ENCODE data around the gene TRIM72.

Gene TRIM72

GRCh38 chr16:31185339-31185738 is 28.6 kb upstream of the TRIM72 start:
- POLR2A ChIA-PET = interaction anchor here (0.5 to 0.7 kb wide), 3 partner anchors 9 to 688 kb away, joined by 3 to 6 read pairs (median 3); partner anchors contain the start of gene ZNF267
- TF ChIP-seq, protein P1, sequence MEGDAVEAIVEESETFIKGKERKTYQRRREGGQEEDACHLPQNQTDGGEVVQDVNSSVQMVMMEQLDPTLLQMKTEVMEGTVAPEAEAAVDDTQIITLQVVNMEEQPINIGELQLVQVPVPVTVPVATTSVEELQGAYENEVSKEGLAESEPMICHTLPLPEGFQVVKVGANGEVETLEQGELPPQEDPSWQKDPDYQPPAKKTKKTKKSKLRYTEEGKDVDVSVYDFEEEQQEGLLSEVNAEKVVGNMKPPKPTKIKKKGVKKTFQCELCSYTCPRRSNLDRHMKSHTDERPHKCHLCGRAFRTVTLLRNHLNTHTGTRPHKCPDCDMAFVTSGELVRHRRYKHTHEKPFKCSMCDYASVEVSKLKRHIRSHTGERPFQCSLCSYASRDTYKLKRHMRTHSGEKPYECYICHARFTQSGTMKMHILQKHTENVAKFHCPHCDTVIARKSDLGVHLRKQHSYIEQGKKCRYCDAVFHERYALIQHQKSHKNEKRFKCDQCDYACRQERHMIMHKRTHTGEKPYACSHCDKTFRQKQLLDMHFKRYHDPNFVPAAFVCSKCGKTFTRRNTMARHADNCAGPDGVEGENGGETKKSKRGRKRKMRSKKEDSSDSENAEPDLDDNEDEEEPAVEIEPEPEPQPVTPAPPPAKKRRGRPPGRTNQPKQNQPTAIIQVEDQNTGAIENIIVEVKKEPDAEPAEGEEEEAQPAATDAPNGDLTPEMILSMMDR (IDR thresholded peaks at IDR 0.05; ENCODE audit: control extremely low read depth, extremely low read depth, low read depth, missing control alignments) = no peak
- CTCF ChIA-PET = no interaction called here
- no peak for DNase-seq (ENCODE audit: extremely low spot score)

DNA sequence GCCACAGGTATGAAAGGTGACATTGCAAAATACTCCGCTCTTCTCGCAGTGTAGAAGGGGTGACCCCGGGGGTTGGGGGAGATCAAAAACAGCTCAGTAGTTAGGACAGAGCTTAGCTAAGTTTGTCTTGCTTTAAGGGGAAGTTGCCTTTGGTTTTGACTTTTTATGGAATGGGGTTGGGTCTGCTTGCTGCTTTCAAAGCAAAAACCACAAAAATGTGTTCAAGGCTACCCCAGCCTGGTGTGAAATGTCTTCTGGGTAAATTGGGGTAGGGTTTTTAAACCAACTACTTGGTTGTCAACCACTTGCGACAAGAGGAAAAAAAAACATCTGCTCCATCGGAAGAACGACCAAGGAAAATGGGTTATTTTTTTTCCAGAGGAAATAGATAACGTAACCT is 27.7 kb upstream of the TRIM72 start:
- CTCF ChIA-PET = no interaction called here
- POLR2A ChIA-PET = interaction anchor here (0.7 to 1.1 kb wide), 2 partner anchors 8 to 15 kb away, joined by 3 read pairs; no protein-coding TSS in a partner anchor
- no peak for DNase-seq (ENCODE audit: extremely low spot score)
- TF ChIP-seq, protein P1 (IDR thresholded peaks at IDR 0.05; ENCODE audit: control extremely low read depth, extremely low read depth, low read depth, missing control alignments) = no peak

DNA sequence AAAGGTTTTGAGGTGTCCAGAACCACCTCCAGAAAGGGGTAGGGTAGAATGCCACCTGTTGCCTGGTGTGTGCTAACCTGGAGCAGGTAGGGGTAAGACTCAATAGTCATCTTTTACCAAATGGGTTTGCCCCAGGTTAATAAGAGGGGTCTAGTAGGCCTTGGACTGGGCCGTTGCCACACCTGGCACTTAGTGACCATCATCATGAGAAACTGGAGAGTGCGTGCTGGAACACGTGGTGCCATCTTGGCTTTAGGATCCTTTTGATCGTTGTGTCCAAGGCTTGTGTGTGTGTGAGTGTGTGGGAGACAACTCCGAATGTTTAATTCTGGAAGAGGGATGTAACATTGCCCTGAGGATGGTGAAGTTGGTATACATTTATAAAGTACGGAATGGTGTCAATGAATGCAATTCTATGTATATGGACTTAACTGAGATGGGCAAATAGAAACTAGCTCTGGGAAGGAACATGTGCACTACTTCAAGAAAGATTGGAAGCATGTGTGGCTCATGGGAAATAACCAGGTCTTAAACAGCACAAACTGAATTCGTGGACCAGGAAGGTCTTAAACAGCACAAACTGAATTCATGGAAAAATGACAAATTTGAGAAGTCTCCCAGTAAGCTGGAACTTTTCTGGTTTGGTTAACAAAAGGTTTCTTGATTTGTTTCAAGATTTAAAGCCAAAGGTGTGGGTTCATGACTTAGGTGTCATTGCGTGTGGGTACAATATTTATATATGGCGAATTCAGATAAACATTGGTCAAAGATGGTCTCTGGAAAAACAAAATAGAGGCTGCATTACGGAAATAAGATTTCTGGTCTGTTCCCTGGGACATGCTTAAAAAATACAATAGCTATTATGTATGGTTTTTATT is 26.8 kb upstream of the TRIM72 start:
- TF ChIP-seq, protein P1 (IDR thresholded peaks at IDR 0.05; ENCODE audit: control extremely low read depth, extremely low read depth, low read depth, missing control alignments) = no peak
- no peak for DNase-seq (ENCODE audit: extremely low spot score)
- CTCF ChIA-PET = no interaction called here
- POLR2A ChIA-PET = interaction anchor here (1.0 kb wide), 1 partner anchor 16 kb away, joined by 4 read pairs; the partner anchor contains the start of gene PYCARD

- ChIA-PET POLR2A (interaction anchor here (1.0 kb wide), 1 partner anchor 15 kb away, joined by 4 read pairs; the partner anchor contains the start of gene PYCARD), CTCF (no interaction called here)
- no peak for DNase-seq (ENCODE audit: extremely low spot score)
- TF ChIP-seq, protein P1 (IDR thresholded peaks at IDR 0.05; ENCODE audit: control extremely low read depth, extremely low read depth, low read depth, missing control alignments) = no peak
These were observed 26.1 kb upstream of the TRIM72 start for GRCh38 chr16:31187808-31188189.

- ChIA-PET POLR2A (interaction anchor here (1.9 to 2.5 kb wide), 2 partner anchors 9 to 11 kb away, joined by 21 to 27 read pairs; partner anchors contain the start of gene FUS), CTCF (no interaction called here)
- no peak for DNase-seq (ENCODE audit: extremely low spot score)
- TF ChIP-seq, protein P1 (IDR thresholded peaks at IDR 0.05; ENCODE audit: control extremely low read depth, extremely low read depth, low read depth, missing control alignments) = no peak
These were observed 25.2 kb upstream of the TRIM72 start for GRCh38 chr16:31188450-31189411.

- TF ChIP-seq, protein P1 (IDR thresholded peaks at IDR 0.05; ENCODE audit: control extremely low read depth, extremely low read depth, low read depth, missing control alignments) = no peak
- DNase-seq (ENCODE audit: extremely low spot score) = no peak
- ChIA-PET POLR2A (interaction anchor here (1.9 to 2.5 kb wide), 2 partner anchors 9 to 10 kb away, joined by 21 to 27 read pairs; partner anchors contain the start of gene FUS), CTCF (no interaction called here)
These were observed 24.5 kb upstream of the TRIM72 start for GRCh38 chr16:31189412-31189778.

Measured in GM10248 (cell line).